Right lobe of liver (tissue), 4 donors: ENCODE data around the gene TCEAL2.

ENCODE experiments used
- POLR2A ChIP-seq: fragments of 450-650 bp; IDR thresholded peaks from one replicate; pipeline ENCODE4 v1.6.1; 2017; ENCODE audit warnings: antibody characterized with exemption, mild to moderate bottlenecking
- TF ChIP-seq, protein P1 (sequence below), 4 donors: fragments of 200-600 bp in 3 of 4; fragments of 450-650 bp in 1 of 4; IDR thresholded peaks; one replicate each; pipeline versions ENCODE4 v1.5.1 to v1.8.0; 2016 to 2022; ENCODE audit warnings: antibody characterized with exemption in 4 of 4, mild to moderate bottlenecking in 2 of 4
- donor health status: DM: no; HTN: no; CAD: no.
- donor health status: DM: no; HTN: no; CAD: no.
- donor health status: DM: no; HTN: yes; CAD: no.

DNA sequence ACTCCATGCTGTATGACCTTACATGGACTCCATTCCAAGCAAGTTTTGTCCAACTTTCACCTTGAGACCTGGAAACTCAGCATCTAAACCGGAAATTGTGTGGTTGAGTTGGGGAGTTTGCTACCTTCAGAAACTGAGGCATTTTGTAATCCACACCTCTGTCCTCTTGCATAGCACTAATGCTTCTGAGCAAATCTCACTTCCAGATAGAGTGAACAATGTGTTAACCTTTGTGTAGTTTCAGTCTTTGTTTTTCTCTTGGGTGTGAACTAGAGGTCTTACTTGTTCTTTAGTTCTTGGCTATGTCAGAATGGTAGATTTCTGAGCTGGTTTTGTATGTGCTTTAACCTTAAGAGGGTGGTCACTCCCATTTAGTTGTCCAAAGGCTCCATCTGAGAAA, 48.1 kb upstream of the TCEAL2 start:
- TF ChIP-seq, protein P1, sequence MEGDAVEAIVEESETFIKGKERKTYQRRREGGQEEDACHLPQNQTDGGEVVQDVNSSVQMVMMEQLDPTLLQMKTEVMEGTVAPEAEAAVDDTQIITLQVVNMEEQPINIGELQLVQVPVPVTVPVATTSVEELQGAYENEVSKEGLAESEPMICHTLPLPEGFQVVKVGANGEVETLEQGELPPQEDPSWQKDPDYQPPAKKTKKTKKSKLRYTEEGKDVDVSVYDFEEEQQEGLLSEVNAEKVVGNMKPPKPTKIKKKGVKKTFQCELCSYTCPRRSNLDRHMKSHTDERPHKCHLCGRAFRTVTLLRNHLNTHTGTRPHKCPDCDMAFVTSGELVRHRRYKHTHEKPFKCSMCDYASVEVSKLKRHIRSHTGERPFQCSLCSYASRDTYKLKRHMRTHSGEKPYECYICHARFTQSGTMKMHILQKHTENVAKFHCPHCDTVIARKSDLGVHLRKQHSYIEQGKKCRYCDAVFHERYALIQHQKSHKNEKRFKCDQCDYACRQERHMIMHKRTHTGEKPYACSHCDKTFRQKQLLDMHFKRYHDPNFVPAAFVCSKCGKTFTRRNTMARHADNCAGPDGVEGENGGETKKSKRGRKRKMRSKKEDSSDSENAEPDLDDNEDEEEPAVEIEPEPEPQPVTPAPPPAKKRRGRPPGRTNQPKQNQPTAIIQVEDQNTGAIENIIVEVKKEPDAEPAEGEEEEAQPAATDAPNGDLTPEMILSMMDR (IDR thresholded peaks at IDR 0.05) = no peak
- TF ChIP-seq POLR2A = no peak
